Mesendoderm (in vitro differentiated cells): ENCODE results near the gene KLHL29.

Experiments
- DNase-seq: peaks from one replicate; pipeline ENCODE4 v3.0.0; 2013
- H2AK5ac ChIP-seq: 2 replicates; pipeline ENCODE4 v1.6.1; 2013; ENCODE audit warnings: low read length, inconsistent platforms
- H2BK120ac ChIP-seq: 2 replicates; pipeline ENCODE4 v1.6.1; 2013; ENCODE audit warnings: low read depth, mild to moderate bottlenecking, low read length, moderate library complexity, mixed read lengths
- H2BK15ac ChIP-seq: replicated peaks from 2 replicates; pipeline ENCODE4 v1.6.1; 2013; ENCODE audit warnings: low read depth, mild to moderate bottlenecking, moderate library complexity
- H2BK5ac ChIP-seq: 2 replicates; pipeline ENCODE4 v1.6.1; 2013; ENCODE audit warnings: low read length, inconsistent platforms
- H3K18ac ChIP-seq: 2 replicates; pipeline ENCODE4 v1.6.1; 2013; ENCODE audit warnings: mild to moderate bottlenecking, low read length, mixed read lengths
- H3K23ac ChIP-seq: one replicate; pipeline ENCODE4 v1.6.1; 2013; ENCODE audit warnings: low read length
- H3K27ac ChIP-seq: 2 replicates; pipeline ENCODE4 v1.5.1; 2013; ENCODE audit warnings: low read depth, mild to moderate bottlenecking, inconsistent platforms, low read length, moderate library complexity
- H3K27me3 ChIP-seq: 2 replicates; pipeline ENCODE4 v1.6.1; 2013; ENCODE audit warnings: low read length, control low read depth, mild to moderate bottlenecking, inconsistent platforms; ENCODE audit not compliant: insufficient read depth, poor library complexity
- H3K36me3 ChIP-seq: 2 replicates; pipeline ENCODE4 v1.6.1; 2013; ENCODE audit warnings: low read length, inconsistent platforms; ENCODE audit not compliant: control insufficient read depth, insufficient read depth
- H3K4ac ChIP-seq: one replicate; pipeline ENCODE4 v1.6.1; 2013; ENCODE audit warnings: low read depth, mild to moderate bottlenecking, low read length, moderate library complexity
- H3K4me1 ChIP-seq: 2 replicates; pipeline ENCODE4 v1.6.1; 2013; ENCODE audit warnings: low read depth, low read length, inconsistent platforms; ENCODE audit not compliant: control insufficient read depth
- H3K4me2 ChIP-seq: 2 replicates; pipeline ENCODE4 v1.6.1; 2013; ENCODE audit warnings: low read length
- H3K4me3 ChIP-seq: 2 replicates; pipeline ENCODE4 v1.5.1; 2013; ENCODE audit warnings: mild to moderate bottlenecking, low read length
- H3K56ac ChIP-seq: one replicate; pipeline ENCODE4 v1.6.1; 2013; ENCODE audit warnings: low read length
- H3K79me1 ChIP-seq: 2 replicates; pipeline ENCODE4 v1.6.1; 2013; ENCODE audit warnings: low read length, inconsistent platforms
- H3K79me2 ChIP-seq: 2 replicates; pipeline ENCODE4 v1.6.1; 2013; ENCODE audit warnings: mild to moderate bottlenecking, low read length; ENCODE audit not compliant: control insufficient read depth, insufficient read depth
- H3K9ac ChIP-seq: 2 replicates; pipeline ENCODE4 v1.6.1; 2013; ENCODE audit warnings: low read length, inconsistent platforms
- H4K5ac ChIP-seq: one replicate; pipeline ENCODE4 v1.6.1; 2013; ENCODE audit warnings: low read length
- H4K8ac ChIP-seq: one replicate; pipeline ENCODE4 v1.6.1; 2013; ENCODE audit warnings: low read depth, mild to moderate bottlenecking, control low read depth, low read length, moderate library complexity
- WGBS: extraction: QIAGEN DNeasy Blood & Tissue Kit; methylation state at CpG from one replicate; pipeline ENCODE4 v1.1.7; 2013; ENCODE audit warnings: low lambda C conversion rate, missing lambda C conversion rate; ENCODE audit not compliant: insufficient coverage; ENCODE audit errors: extremely low coverage; 5-methylcytosine and 5-hydroxymethylcytosine counted together

KLHL29 gene

DNA sequence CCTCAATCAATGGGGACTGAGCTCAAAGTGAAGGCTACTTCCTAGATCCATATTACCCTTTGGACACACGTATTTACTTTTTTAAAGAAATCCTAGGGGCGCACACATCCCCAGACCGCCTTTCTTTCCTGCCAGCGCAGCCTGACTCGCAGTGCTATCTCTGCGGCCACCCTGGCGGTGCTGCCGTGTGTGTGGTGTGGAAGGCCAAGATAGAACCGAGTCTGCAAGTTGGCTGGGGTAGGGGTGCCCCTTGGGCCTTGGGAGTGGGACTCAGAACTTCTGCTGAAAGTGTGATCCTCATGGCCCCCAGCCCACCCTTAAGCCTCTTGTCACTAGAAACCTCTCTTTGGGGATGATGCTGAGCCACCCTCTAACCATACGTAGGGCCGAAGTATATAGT is 143.7 kb downstream of the KLHL29 start:
- Histone ChIP-seq H4K5ac (no peak overlapping the region), H3K27ac (no peak overlapping the region)

DNA sequence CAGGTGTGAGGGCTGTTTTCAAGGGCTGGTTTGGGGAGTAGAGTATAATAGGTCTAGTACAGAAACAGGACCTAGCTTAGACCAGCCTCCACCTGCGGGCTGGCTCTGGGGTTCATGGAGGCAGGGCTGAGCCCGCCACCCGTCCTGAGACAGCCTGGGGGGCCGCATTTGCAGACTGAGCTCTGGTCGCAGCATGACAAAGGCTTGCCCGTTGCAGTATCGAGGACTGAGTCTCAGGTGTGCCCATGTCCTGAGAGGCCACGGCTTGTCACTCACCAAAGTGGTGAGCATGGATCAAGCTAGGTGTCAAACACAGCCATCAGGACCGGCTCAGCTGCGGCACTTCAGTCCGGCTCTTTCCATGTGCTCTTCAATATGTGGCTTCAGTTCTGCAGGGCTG is 144.7 kb downstream of the KLHL29 start:
- Histone ChIP-seq H3K56ac (no peak overlapping the region), H2AK5ac (no peak overlapping the region), H3K36me3 (no peaks in the 10 kb centered on the region), H3K79me2 (no peaks in the 10 kb centered on the region), H4K8ac (no peak overlapping the region), H4K5ac (no peak overlapping the region), H3K4me3 (no peak overlapping the region), H3K79me1 (no peaks in the 10 kb centered on the region), H3K27me3 (no peaks in the 10 kb centered on the region), H2BK5ac (no peak overlapping the region), H3K4ac (no peak overlapping the region), H3K4me1 (peaks cover 5% of the 10 kb centered on the region), H3K9ac (no peak overlapping the region), H3K23ac (no peak overlapping the region), H2BK15ac (no peak overlapping the region), H3K27ac (no peak overlapping the region), H3K18ac (no peak overlapping the region), H2BK120ac (no peak overlapping the region), H3K4me2 (no peak overlapping the region)
- no peak for DNase-seq
- no CpG with 5 or more reads among the region's 11 CpGs for WGBS

More for the DNA sequence above, 143.7 kb downstream of the KLHL29 start:
- Histone ChIP-seq H3K79me1 (no peaks in the 10 kb centered on the region), H2BK5ac (no peak overlapping the region), H2AK5ac (no peak overlapping the region), H2BK120ac (no peak overlapping the region), H3K4me1 (peaks cover 5% of the 10 kb centered on the region), H3K4me3 (no peak overlapping the region), H3K18ac (no peak overlapping the region), H3K36me3 (no peaks in the 10 kb centered on the region), H3K79me2 (no peaks in the 10 kb centered on the region), H4K8ac (no peak overlapping the region), H3K4ac (no peak overlapping the region), H2BK15ac (no peak overlapping the region), H3K23ac (no peak overlapping the region), H3K56ac (no peak overlapping the region), H3K27me3 (no peaks in the 10 kb centered on the region), H3K4me2 (no peak overlapping the region), H3K9ac (no peak overlapping the region)
- DNase-seq, result no peak
- WGBS, result no CpG with 5 or more reads among the region's 11 CpGs

- H3K4me3 ChIP-seq, result no peak overlapping the region
- no peak overlapping the region for H3K56ac ChIP-seq
- no peak overlapping the region for H3K4ac ChIP-seq
- no peak overlapping the region for H3K4me2 ChIP-seq
- no peak overlapping the region for H3K27ac ChIP-seq
- H2BK5ac ChIP-seq, result no peak overlapping the region
- H3K18ac ChIP-seq, result no peak overlapping the region
- H3K23ac ChIP-seq, result no peak overlapping the region
- no peaks in the 10 kb centered on the region for H3K79me1 ChIP-seq
- no peak overlapping the region for H3K9ac ChIP-seq
- H2BK15ac ChIP-seq, result no peak overlapping the region
- H3K27me3 ChIP-seq, result no peaks in the 10 kb centered on the region
- no peak for DNase-seq
- H3K79me2 ChIP-seq, result no peaks in the 10 kb centered on the region
- no peaks in the 10 kb centered on the region for H3K36me3 ChIP-seq
- no peak overlapping the region for H4K5ac ChIP-seq
- no peak overlapping the region for H2BK120ac ChIP-seq
- WGBS, result no CpG with 5 or more reads among the region's 12 CpGs
- peaks cover 5% of the 10 kb centered on the region for H3K4me1 ChIP-seq
- no peak overlapping the region for H4K8ac ChIP-seq
- no peak overlapping the region for H2AK5ac ChIP-seq
These were observed 145.4 kb downstream of the KLHL29 start for GRCh38 chr2:23530206-23530908.

DNA sequence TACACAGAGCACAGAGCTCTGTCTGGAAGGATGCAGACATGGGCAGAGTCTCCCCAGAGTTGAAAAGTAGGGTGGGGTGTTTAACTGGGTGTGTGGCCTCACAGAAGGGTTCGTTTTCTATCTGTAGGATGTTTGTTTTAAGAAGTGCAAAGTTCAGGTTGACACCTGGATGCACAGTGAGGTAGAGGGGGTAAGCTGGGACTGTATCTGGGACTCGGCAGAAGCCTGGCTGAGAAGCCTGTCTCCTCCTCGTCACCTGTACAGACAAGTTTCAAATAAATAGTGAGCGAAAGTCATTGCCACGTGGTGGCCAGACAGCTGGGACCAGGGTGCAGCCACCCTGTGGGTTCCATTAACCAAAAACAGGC is 145.9 kb downstream of the KLHL29 start:
- no CpG with 5 or more reads among the region's 5 CpGs for WGBS
- Histone ChIP-seq H3K27ac (no peak overlapping the region), H4K5ac (no peak overlapping the region), H4K8ac (no peak overlapping the region), H3K18ac (no peak overlapping the region), H2BK15ac (no peak overlapping the region), H3K4me2 (no peak overlapping the region), H3K79me2 (no peaks in the 10 kb centered on the region), H2BK5ac (no peak overlapping the region), H3K27me3 (no peaks in the 10 kb centered on the region), H3K4ac (no peak overlapping the region), H3K23ac (no peak overlapping the region), H3K9ac (no peak overlapping the region), H2BK120ac (no peak overlapping the region), H3K79me1 (no peaks in the 10 kb centered on the region), H2AK5ac (no peak overlapping the region), H3K4me1 (peaks cover 5% of the 10 kb centered on the region), H3K56ac (no peak overlapping the region), H3K4me3 (no peak overlapping the region), H3K36me3 (no peaks in the 10 kb centered on the region)
- DNase-seq, result no peak

- WGBS, result no CpG with 5 or more reads among the region's 11 CpGs
- no peak overlapping the region for H4K8ac ChIP-seq
- no peaks in the 10 kb centered on the region for H3K27me3 ChIP-seq
- H3K23ac ChIP-seq, result no peak overlapping the region
- no peak for DNase-seq
- H2BK15ac ChIP-seq, result no peak overlapping the region
- no peak overlapping the region for H3K9ac ChIP-seq
- H2BK120ac ChIP-seq, result no peak overlapping the region
- no peaks in the 10 kb centered on the region for H3K36me3 ChIP-seq
- H3K4me2 ChIP-seq, result no peak overlapping the region
- H3K27ac ChIP-seq, result no peak overlapping the region
- H2AK5ac ChIP-seq, result no peak overlapping the region
- peaks cover 5% of the 10 kb centered on the region for H3K4me1 ChIP-seq
- no peaks in the 10 kb centered on the region for H3K79me2 ChIP-seq
- no peak overlapping the region for H4K5ac ChIP-seq
- no peak overlapping the region for H3K4me3 ChIP-seq
- no peak overlapping the region for H2BK5ac ChIP-seq
- H3K4ac ChIP-seq, result no peak overlapping the region
- no peaks in the 10 kb centered on the region for H3K79me1 ChIP-seq
- H3K18ac ChIP-seq, result no peak overlapping the region
- no peak overlapping the region for H3K56ac ChIP-seq
These were observed 146.3 kb downstream of the KLHL29 start for GRCh38 chr2:23531280-23531679.

DNA sequence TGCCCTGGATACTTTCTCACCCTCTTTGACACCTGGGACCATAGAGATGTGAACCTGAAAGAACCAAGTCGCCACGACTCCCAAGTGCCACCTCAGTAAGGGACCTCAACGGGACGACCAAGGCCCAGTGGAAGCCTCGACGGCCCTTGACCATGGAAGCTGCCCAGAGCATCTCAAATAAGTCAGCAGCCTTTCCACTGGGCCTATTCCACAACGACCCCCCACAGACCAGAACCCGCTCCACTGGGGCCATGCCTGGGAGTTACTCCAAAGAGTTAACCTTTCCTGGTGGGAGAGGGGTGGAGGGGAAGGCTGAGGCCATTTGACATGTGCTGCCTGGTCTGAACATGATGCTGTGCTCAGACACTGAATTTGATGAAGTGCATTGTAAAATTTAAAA is 146.9 kb downstream of the KLHL29 start:
- Histone ChIP-seq H4K5ac (no peak overlapping the region), H3K79me2 (no peaks in the 10 kb centered on the region), H3K36me3 (no peaks in the 10 kb centered on the region), H3K56ac (no peak overlapping the region), H3K18ac (no peak overlapping the region), H3K4me3 (no peak overlapping the region), H3K4me2 (no peak overlapping the region), H3K23ac (no peak overlapping the region), H3K4ac (no peak overlapping the region), H2BK120ac (no peak overlapping the region), H3K27me3 (no peaks in the 10 kb centered on the region), H3K9ac (no peak overlapping the region), H4K8ac (no peak overlapping the region), H3K27ac (no peak overlapping the region), H2BK5ac (no peak overlapping the region), H2AK5ac (no peak overlapping the region), H3K4me1 (peaks cover 5% of the 10 kb centered on the region), H3K79me1 (no peaks in the 10 kb centered on the region), H2BK15ac (no peak overlapping the region)
- WGBS, result no CpG with 5 or more reads among the region's 8 CpGs
- no peak for DNase-seq
